Mucosa of descending colon (tissue), 3 donors: ENCODE measurements around the gene TUBB2B. TPM values are rescaled to one million over a fixed set of nuclear protein-coding genes. Genes with fewer than 3 reads are reported as not detected.

Experiments used
- ATAC-seq: fragments of 200-7000 bp; cut with Tn5 transposase; one replicate; pipeline ENCODE4 v1.9.1; 2020; ENCODE audit warnings: mild to moderate bottlenecking, moderate library complexity
- DNase-seq, 3 donors: peaks; one replicate each; pipeline ENCODE4 v3.0.0-alpha.2; 2020
- H3K36me3 ChIP-seq: fragments of 200-600 bp; one replicate; pipeline ENCODE4 v1.8.0; 2021; ENCODE audit warnings: low read depth, mild to moderate bottlenecking
- H3K4me1 ChIP-seq: fragments of 200-600 bp; one replicate; pipeline ENCODE4 v1.8.0; 2021; ENCODE audit warnings: low read depth, mild to moderate bottlenecking
- H3K4me3 ChIP-seq: fragments of 200-600 bp; one replicate; pipeline ENCODE4 v1.8.0; 2021; ENCODE audit warnings: mild to moderate bottlenecking
- H3K9me3 ChIP-seq: fragments of 200-600 bp; one replicate; pipeline ENCODE4 v1.8.0; 2021; ENCODE audit warnings: mild to moderate bottlenecking
- CTCF ChIP-seq: fragments of 200-600 bp; IDR thresholded peaks from one replicate; pipeline ENCODE4 v1.8.0; 2022; ENCODE audit warnings: antibody characterized with exemption, mild to moderate bottlenecking
- intact Hi-C, 2 donors: fragments of 100-400 bp; cut with DNase I in 1 of 2; cut with micrococcal nuclease in 1 of 2; formaldehyde crosslinking; loops; one replicate each; pipeline versions ENCODE4 v1.11.0 to v1.11.1; 2022; cut with DNase I, micrococcal nuclease
- total RNA-seq, 3 donors: library from RNA; stranded (reverse); fragmentation: NEBNext Ultra II Directional in 2 of 3; extraction: Animal tissue kit (Norgen Biotek cat#: 25700) in 2 of 3; gene quantifications; one replicate each; pipeline versions ENCODE4 v1.2.1 to v1.2.4, GENCODE V29; 2021 to 2023
- donor health status: DM: no; HTN: no; CAD: no; lungs with moderate emphysema.
- donor health status: DM: no; HTN: no; CAD: no.
- donor health status: DM: no; HTN: yes; CAD: no.

Gene TUBB2B
- total RNA-seq, 3 donors from 2014 or later: 0.87 to 18.5 (median 3.6) TPM

- Histone ChIP-seq H3K9me3 (no peaks in the 10 kb centered on the region), H3K4me1 (no peaks in the 10 kb centered on the region), H3K36me3 (no peaks in the 10 kb centered on the region), H3K4me3 (no peak overlapping the region)
- DNase-seq (no peak), ATAC-seq (no peak)
- intact Hi-C loops: no loop called here
- TF ChIP-seq CTCF: no peak
Observed at GRCh38 chr6:3175715-3176402, 51.6 kb downstream of the TUBB2B start.

Other genes starting within 250 kb of the TUBB2B start
- 10 to 100 TPM; 13.4 to 24.1 (median 23.2) TPM for gene NQO2, start 227.8 kb downstream of the TUBB2B start, total RNA-seq
- 10 to 100 TPM; 33.1 to 41.9 (median 35.8) TPM for gene RIPK1, start 159.2 kb downstream of the TUBB2B start, total RNA-seq
- gene BPHL, start 108.9 kb downstream of the TUBB2B start, total RNA-seq: 10 to 100 TPM; 17.6 to 30.7 (median 30.0) TPM
- 10 to 100 TPM; 16.4 to 92.8 (median 38.4) TPM for gene TUBB2A, start 70.1 kb downstream of the TUBB2B start, total RNA-seq
- gene PSMG4, start 31.3 kb upstream of the TUBB2B start, total RNA-seq: 10 to 100 TPM; 14.8 to 19.8 (median 16.2) TPM
- gene SLC22A23, start 229.4 kb upstream of the TUBB2B start, total RNA-seq: 100 to 1,000 TPM in 1 of 3 donors, 10 to 100 TPM in 2; 61.5 to 160 (median 74.7) TPM